OCI-LY1 (cell line): Measurements from ENCODE around the gene GMDS.

Source experiments
- CTCF ChIP-seq: fragments of 200-600 bp; sonication (generic), shearing (Covaris generic); IDR thresholded peaks from 2 replicates; pipeline ENCODE4 v1.5.1; 2017; ENCODE audit warnings: mild to moderate bottlenecking, antibody characterized with exemption, low read length, moderate library complexity, mixed read lengths
- EZH2 ChIP-seq: fragments of 200-600 bp; sonication (generic), shearing (Covaris generic); IDR thresholded peaks from 2 replicates; pipeline ENCODE4 v1.8.0; 2017; ENCODE audit warnings: borderline replicate concordance, mixed run types, mild to moderate bottlenecking, antibody characterized with exemption, low read length, moderate library complexity, mixed read lengths

GRCh38 chr6:1952740-1953360 lies 292.6 kb downstream of the GMDS start:
- TF ChIP-seq CTCF (no peak), EZH2 (no peak)
